ENCODE data around the gene SPTB. TPM values are rescaled to one million over a fixed set of nuclear protein-coding genes. Genes with fewer than 3 reads are reported as not detected.
"Not testable (repeated sequence)": the region's sequence is repeated elsewhere in the genome, so short reads cannot be mapped to it uniquely, and the experiment has no call there.

Gene SPTB
- total RNA-seq, result under 1 TPM; 0.15 to 0.29 TPM

- Mint-ChIP-seq H3K36me3 (ENCODE audit: low read depth) (no peaks in the 10 kb centered on the region), H3K27ac (no peak within 1 kb of the TSS), H3K4me3 (peak within 1 kb of the TSS; percentile 81), H3K27me3 (peaks cover 18% of the 10 kb centered on the region), H3K9me3 (no peaks in the 10 kb centered on the region), H3K4me1 (no peaks in the 10 kb centered on the region)
- ATAC-seq (replicated peaks), result peak; percentile 76
These were observed at the start of gene SPTB for GRCh38 chr14:64879635-64880220. TSS of gene SPTB (minus strand) at chr14:64879907. CDS start at chr14:64823094, 56,813 bp downstream.

GRCh38 chr14:64929014-64929359, 49.3 kb upstream of the SPTB start:
- Mint-ChIP-seq H3K27me3 (no peaks in the 10 kb centered on the region), H3K4me3 (no peak overlapping the region), H3K27ac (no peak overlapping the region), H3K9me3 (no peaks in the 10 kb centered on the region), H3K36me3 (ENCODE audit: low read depth) (peaks cover 28% of the 10 kb centered on the region), H3K4me1 (peaks cover 4% of the 10 kb centered on the region)
- no peak for ATAC-seq (replicated peaks)

- Mint-ChIP-seq H3K4me3 (no peak overlapping the region), H3K4me1 (peaks cover 4% of the 10 kb centered on the region), H3K36me3 (ENCODE audit: low read depth) (peaks cover 33% of the 10 kb centered on the region), H3K9me3 (no peaks in the 10 kb centered on the region), H3K27me3 (no peaks in the 10 kb centered on the region), H3K27ac (no peak overlapping the region)
- ATAC-seq (replicated peaks), result peak; percentile 90
These were observed 48.7 kb upstream of the SPTB start for GRCh38 chr14:64928239-64929013.

GRCh38 chr14:64927031-64927430, 47.3 kb upstream of the SPTB start:
- peaks cover 41% of the 10 kb centered on the region for H3K36me3 Mint-ChIP-seq (ENCODE audit: low read depth)

GRCh38 chr14:64926398-64926995, 46.8 kb upstream of the SPTB start:
- Mint-ChIP-seq H3K36me3 (ENCODE audit: low read depth) (peaks cover 46% of the 10 kb centered on the region), H3K9me3 (no peaks in the 10 kb centered on the region), H3K4me3 (no peak overlapping the region), H3K27ac (no peak overlapping the region), H3K27me3 (no peaks in the 10 kb centered on the region), H3K4me1 (peaks cover 7% of the 10 kb centered on the region)
- no peak for ATAC-seq (replicated peaks)

More at GRCh38 chr14:64927031-64927430, 47.3 kb upstream of the SPTB start:
- Mint-ChIP-seq H3K4me3 (no peak overlapping the region), H3K27me3 (no peaks in the 10 kb centered on the region), H3K27ac (no peak overlapping the region), H3K9me3 (no peaks in the 10 kb centered on the region), H3K4me1 (peaks cover 4% of the 10 kb centered on the region)
- no peak for ATAC-seq (replicated peaks)

GRCh38 chr14:64923015-64923414, 43.3 kb upstream of the SPTB start:
- H3K27me3 Mint-ChIP-seq, result no peaks in the 10 kb centered on the region
- H3K4me3 Mint-ChIP-seq, result no peak overlapping the region
- peaks cover 61% of the 10 kb centered on the region for H3K36me3 Mint-ChIP-seq (ENCODE audit: low read depth)
- peaks cover 21% of the 10 kb centered on the region for H3K4me1 Mint-ChIP-seq
- H3K9me3 Mint-ChIP-seq, result no peaks in the 10 kb centered on the region
- no peak overlapping the region for H3K27ac Mint-ChIP-seq
- no peak for ATAC-seq (replicated peaks)

- H3K27me3 Mint-ChIP-seq, result no peaks in the 10 kb centered on the region
- H3K36me3 Mint-ChIP-seq (ENCODE audit: low read depth), result peaks cover 62% of the 10 kb centered on the region
- peaks cover 32% of the 10 kb centered on the region for H3K4me1 Mint-ChIP-seq
- H3K9me3 Mint-ChIP-seq, result no peaks in the 10 kb centered on the region
- ATAC-seq (replicated peaks), result no peak
- peak overlapping the region; percentile 3 for H3K4me3 Mint-ChIP-seq
- no peak overlapping the region for H3K27ac Mint-ChIP-seq
These were observed 40.8 kb upstream of the SPTB start for GRCh38 chr14:64920465-64920864.

- H3K9me3 Mint-ChIP-seq, result no peaks in the 10 kb centered on the region
- peaks cover 64% of the 10 kb centered on the region for H3K36me3 Mint-ChIP-seq (ENCODE audit: low read depth)
- no peaks in the 10 kb centered on the region for H3K27me3 Mint-ChIP-seq
- H3K4me3 Mint-ChIP-seq, result no peak overlapping the region
- H3K27ac Mint-ChIP-seq, result no peak overlapping the region
- peaks cover 38% of the 10 kb centered on the region for H3K4me1 Mint-ChIP-seq
- ATAC-seq (replicated peaks), result no peak
These were observed 39.9 kb upstream of the SPTB start for GRCh38 chr14:64919618-64920017.

GRCh38 chr14:64919215-64919614, 39.5 kb upstream of the SPTB start:
- no peaks in the 10 kb centered on the region for H3K9me3 Mint-ChIP-seq
- H3K27ac Mint-ChIP-seq, result peak overlapping the region; percentile 77
- ATAC-seq (replicated peaks), result no peak
- H3K4me3 Mint-ChIP-seq, result peak overlapping the region; percentile 52
- H3K36me3 Mint-ChIP-seq (ENCODE audit: low read depth), result peaks cover 64% of the 10 kb centered on the region
- no peaks in the 10 kb centered on the region for H3K27me3 Mint-ChIP-seq
- H3K4me1 Mint-ChIP-seq, result peaks cover 38% of the 10 kb centered on the region

GRCh38 chr14:64918216-64918615, 38.5 kb upstream of the SPTB start:
- H3K36me3 Mint-ChIP-seq (ENCODE audit: low read depth), result peaks cover 55% of the 10 kb centered on the region

GRCh38 chr14:64915797-64916196, 36.1 kb upstream of the SPTB start:
- H3K4me3 Mint-ChIP-seq, result peak overlapping the region; percentile 97
- no peaks in the 10 kb centered on the region for H3K9me3 Mint-ChIP-seq
- peaks cover 33% of the 10 kb centered on the region for H3K4me1 Mint-ChIP-seq
- peak overlapping the region; percentile 94 for H3K27ac Mint-ChIP-seq
- ATAC-seq (replicated peaks), result no peak
- H3K36me3 Mint-ChIP-seq (ENCODE audit: low read depth), result peaks cover 41% of the 10 kb centered on the region
- H3K27me3 Mint-ChIP-seq, result no peaks in the 10 kb centered on the region

More at GRCh38 chr14:64918216-64918615, 38.5 kb upstream of the SPTB start:
- no peak for ATAC-seq (replicated peaks)
- H3K27me3 Mint-ChIP-seq, result no peaks in the 10 kb centered on the region
- H3K4me1 Mint-ChIP-seq, result peaks cover 38% of the 10 kb centered on the region
- H3K4me3 Mint-ChIP-seq, result peak overlapping the region; percentile 52
- H3K9me3 Mint-ChIP-seq, result no peaks in the 10 kb centered on the region
- H3K27ac Mint-ChIP-seq, result peak overlapping the region; percentile 77

GRCh38 chr14:64915029-64915424, 35.3 kb upstream of the SPTB start:
- H3K4me3 Mint-ChIP-seq, result peak overlapping the region; percentile 97
- peaks cover 41% of the 10 kb centered on the region for H3K36me3 Mint-ChIP-seq (ENCODE audit: low read depth)
- peaks cover 27% of the 10 kb centered on the region for H3K4me1 Mint-ChIP-seq

GRCh38 chr14:64914237-64915028, 34.7 kb upstream of the SPTB start, which contains the start of gene CHURC1:
TSS of gene CHURC1 (plus strand) at chr14:64914455. CDS start at chr14:64914496, 41 bp downstream.
- peak; percentile 98 for ATAC-seq (replicated peaks)
- peak within 1 kb of the TSS; percentile 94 for H3K27ac Mint-ChIP-seq
- peaks cover 36% of the 10 kb centered on the region for H3K36me3 Mint-ChIP-seq (ENCODE audit: low read depth)
- no peaks in the 10 kb centered on the region for H3K27me3 Mint-ChIP-seq
- H3K4me1 Mint-ChIP-seq, result peaks cover 27% of the 10 kb centered on the region
- H3K4me3 Mint-ChIP-seq, result peak within 1 kb of the TSS; percentile 97
- H3K9me3 Mint-ChIP-seq, result no peaks in the 10 kb centered on the region

More at GRCh38 chr14:64915029-64915424, 35.3 kb upstream of the SPTB start:
- Mint-ChIP-seq H3K27ac (peak overlapping the region; percentile 94), H3K27me3 (no peaks in the 10 kb centered on the region), H3K9me3 (no peaks in the 10 kb centered on the region)
- ATAC-seq (replicated peaks), result no peak

GRCh38 chr14:64913477-64913876, 33.8 kb upstream of the SPTB start:
- Mint-ChIP-seq H3K4me1 (peaks cover 26% of the 10 kb centered on the region), H3K27ac (peak overlapping the region; percentile 94), H3K4me3 (peak overlapping the region; percentile 97), H3K36me3 (ENCODE audit: low read depth) (peaks cover 33% of the 10 kb centered on the region)
- not testable (repeated sequence) for H3K27me3 Mint-ChIP-seq; ATAC-seq (replicated peaks); H3K9me3 Mint-ChIP-seq

Data from activated T-helper 17 cell treated with anti-CD3 and anti-CD28 coated beads, Interleukin-2, amount 50 U/mL, for 72 hours (primary cell).